Prostate gland (tissue), 2 donors: ENCODE data around the gene CBY3. TPM values are rescaled to one million over a fixed set of nuclear protein-coding genes. Genes with fewer than 3 reads are reported as not detected.
"Not testable (repeated sequence)": the region's sequence is repeated elsewhere in the genome, so short reads cannot be mapped to it uniquely, and the experiment has no call there.

Experiments
- DNase-seq: peaks from one replicate; pipeline ENCODE4 v3.0.0-alpha.2; 2019; ENCODE audit warnings: low spot score
- H3K27ac ChIP-seq, 2 donors: fragments of 200-600 bp; sonication (generic); 2 replicates each; pipeline ENCODE4 v1.5.1; 2017 to 2019
- H3K27me3 ChIP-seq: fragments of 200-600 bp; sonication (generic); replicated peaks from 2 replicates; pipeline ENCODE4 v1.5.1; 2019; ENCODE audit not compliant: insufficient read depth
- H3K36me3 ChIP-seq, 2 donors: fragments of 200-600 bp; sonication (generic); 1 replicate in 1 of 2; 2 replicates in 1 of 2; pipeline versions ENCODE4 v1.5.1 to v1.8.1; 2017 to 2019
- H3K4me1 ChIP-seq: fragments of 200-600 bp; sonication (generic); replicated peaks from 2 replicates; pipeline ENCODE4 v1.5.1; 2019
- H3K4me3 ChIP-seq, 2 donors: fragments of 200-600 bp; sonication (generic); 2 replicates each; pipeline ENCODE4 v1.5.1; 2017 to 2019
- H3K9me3 ChIP-seq: fragments of 200-600 bp; sonication (generic); 2 replicates; pipeline ENCODE4 v1.5.1; 2017
- POLR2A ChIP-seq: fragments of 450-650 bp; IDR thresholded peaks from one replicate; pipeline ENCODE4 v1.6.1; 2016; ENCODE audit warnings: antibody characterized with exemption, mild to moderate bottlenecking
- POLR2AphosphoS5 ChIP-seq: sonication (generic); formaldehyde crosslinking; IDR thresholded peaks from one replicate; pipeline ENCODE4 v1.6.1; 2017; ENCODE audit warnings: antibody characterized with exemption
- WGBS: methylation state at CpG from one replicate; pipeline ENCODE4 v1.1.5; 2018; 5-methylcytosine and 5-hydroxymethylcytosine counted together
- intact Hi-C: fragments of 100-400 bp; cut with DNase I; formaldehyde crosslinking; loops from one replicate; pipeline ENCODE4 v1.14.2; 2022
- total RNA-seq, 2 donors: library from RNA; depleted of rRNA; stranded (reverse); fragments of >200 nt; gene quantifications; one replicate each; pipeline ENCODE4 v1.1.0, GENCODE V29; 2016
- TF ChIP-seq, protein P1 (sequence below), 4 experiments: fragments of 200-600 bp in 2 of 4; fragments of 450-650 bp in 2 of 4; sonication (generic) in 2 of 4; IDR thresholded peaks; 1 replicate in 3 of 4; 2 replicates in 1 of 4; pipeline ENCODE4 v1.5.1; 2016 to 2019; ENCODE audit warnings: antibody characterized with exemption in 4 of 4, mild to moderate bottlenecking in 2 of 4, moderate library complexity in 2 of 4

The CBY3 gene
- total RNA-seq, 2 donors from 2014 or later, result 5.0 TPM; not detected in 1

DNA sequence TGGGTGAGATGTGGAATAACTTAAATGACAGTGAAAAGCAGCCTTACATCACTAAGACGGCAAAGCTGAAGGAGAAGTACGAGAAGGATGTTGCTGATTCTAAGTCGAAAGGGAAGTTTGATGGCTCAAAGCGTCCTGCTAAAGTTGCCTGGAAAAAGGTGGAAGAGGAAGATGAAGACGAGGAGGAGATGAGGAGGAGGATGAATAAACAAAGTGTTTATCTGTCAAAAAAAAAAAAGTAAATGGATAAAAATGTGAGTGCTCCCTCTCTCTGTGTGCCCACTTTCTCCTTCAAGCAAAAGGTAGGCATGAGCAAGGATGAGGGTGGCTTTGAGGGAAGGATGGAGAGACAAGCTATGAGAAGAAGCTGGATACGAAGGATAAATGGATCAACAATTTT, 13.7 kb upstream of the CBY3 start:
- WGBS, result 92% methylated on average over 6 of the region's 6 CpGs
- DNase-seq, result no peak
- Histone ChIP-seq H3K4me1 (no peaks in the 10 kb centered on the region), H3K9me3 (no peaks in the 10 kb centered on the region), H3K27ac (no peak overlapping the region), H3K4me3 (no peak overlapping the region), H3K36me3 (no peaks in the 10 kb centered on the region), H3K27me3 (no peaks in the 10 kb centered on the region)
- intact Hi-C loops, result no loop called here
- TF ChIP-seq, protein P1, sequence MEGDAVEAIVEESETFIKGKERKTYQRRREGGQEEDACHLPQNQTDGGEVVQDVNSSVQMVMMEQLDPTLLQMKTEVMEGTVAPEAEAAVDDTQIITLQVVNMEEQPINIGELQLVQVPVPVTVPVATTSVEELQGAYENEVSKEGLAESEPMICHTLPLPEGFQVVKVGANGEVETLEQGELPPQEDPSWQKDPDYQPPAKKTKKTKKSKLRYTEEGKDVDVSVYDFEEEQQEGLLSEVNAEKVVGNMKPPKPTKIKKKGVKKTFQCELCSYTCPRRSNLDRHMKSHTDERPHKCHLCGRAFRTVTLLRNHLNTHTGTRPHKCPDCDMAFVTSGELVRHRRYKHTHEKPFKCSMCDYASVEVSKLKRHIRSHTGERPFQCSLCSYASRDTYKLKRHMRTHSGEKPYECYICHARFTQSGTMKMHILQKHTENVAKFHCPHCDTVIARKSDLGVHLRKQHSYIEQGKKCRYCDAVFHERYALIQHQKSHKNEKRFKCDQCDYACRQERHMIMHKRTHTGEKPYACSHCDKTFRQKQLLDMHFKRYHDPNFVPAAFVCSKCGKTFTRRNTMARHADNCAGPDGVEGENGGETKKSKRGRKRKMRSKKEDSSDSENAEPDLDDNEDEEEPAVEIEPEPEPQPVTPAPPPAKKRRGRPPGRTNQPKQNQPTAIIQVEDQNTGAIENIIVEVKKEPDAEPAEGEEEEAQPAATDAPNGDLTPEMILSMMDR (IDR thresholded peaks at IDR 0.05), result no peak
- no peak for TF ChIP-seq POLR2A
- no peak for TF ChIP-seq POLR2AphosphoS5

DNA sequence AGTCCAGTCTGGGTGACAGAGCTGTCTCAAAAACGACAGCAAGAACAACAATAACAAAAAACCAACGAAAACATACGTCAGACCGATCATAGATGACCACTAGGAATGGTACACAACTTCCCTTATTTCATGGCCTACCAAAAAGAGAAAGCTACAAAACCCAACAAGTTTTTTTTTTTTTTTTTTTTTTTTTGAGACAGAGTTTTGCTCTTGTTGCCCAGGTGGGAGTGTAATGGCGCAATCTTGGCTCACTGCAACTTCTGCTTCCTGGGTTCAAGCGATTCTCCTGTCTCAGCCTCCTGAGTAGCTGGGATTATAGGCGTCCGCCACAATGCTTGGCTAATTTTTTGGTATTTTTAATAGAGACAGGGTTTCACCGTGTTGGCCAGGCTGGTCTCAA, 8.4 kb upstream of the CBY3 start:
- H3K4me3 ChIP-seq, H3K27me3 ChIP-seq, intact Hi-C loops, H3K36me3 ChIP-seq, DNase-seq, H3K4me1 ChIP-seq, H3K27ac ChIP-seq, H3K9me3 ChIP-seq: not testable (repeated sequence)
- 89% methylated on average over 9 of the region's 9 CpGs for WGBS

DNA sequence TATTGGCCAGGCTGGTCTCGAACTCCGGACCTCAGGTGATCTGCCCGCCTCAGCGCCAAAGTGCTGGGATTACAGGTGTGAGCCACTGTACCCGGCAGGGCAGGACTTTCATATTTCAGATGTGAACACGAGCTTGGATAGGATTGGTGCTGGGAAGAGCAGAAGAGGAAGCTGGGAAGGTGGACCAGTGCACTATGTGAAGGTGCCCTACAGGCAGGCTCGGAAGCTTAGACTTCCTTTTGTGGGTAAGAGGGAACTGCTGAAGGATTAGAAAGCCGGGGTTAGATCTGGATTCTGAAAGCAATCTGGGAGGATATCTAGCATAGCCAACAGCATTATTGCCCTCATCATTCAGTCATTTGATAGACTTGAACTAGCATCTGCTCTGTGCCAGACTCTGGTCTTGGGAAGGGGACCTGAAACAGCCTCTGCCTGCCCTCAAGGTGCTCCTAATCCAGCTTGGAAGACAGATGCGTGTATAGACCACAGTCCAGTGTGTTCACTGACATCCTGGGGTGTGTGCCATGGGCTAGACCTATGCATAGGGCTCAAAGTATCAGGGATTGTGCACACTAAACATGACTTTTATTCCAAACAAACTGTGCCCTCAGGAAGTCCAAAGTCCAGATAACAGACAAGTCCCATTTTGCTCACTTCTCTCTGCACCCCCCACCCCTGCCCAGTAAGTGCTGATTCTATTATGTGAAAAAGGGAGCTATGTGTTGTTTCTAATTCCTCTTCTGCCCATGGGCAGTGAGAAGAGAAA, 637 bp downstream of the CBY3 start:
- intact Hi-C loops, result no loop called here
- no peak for DNase-seq

DNA sequence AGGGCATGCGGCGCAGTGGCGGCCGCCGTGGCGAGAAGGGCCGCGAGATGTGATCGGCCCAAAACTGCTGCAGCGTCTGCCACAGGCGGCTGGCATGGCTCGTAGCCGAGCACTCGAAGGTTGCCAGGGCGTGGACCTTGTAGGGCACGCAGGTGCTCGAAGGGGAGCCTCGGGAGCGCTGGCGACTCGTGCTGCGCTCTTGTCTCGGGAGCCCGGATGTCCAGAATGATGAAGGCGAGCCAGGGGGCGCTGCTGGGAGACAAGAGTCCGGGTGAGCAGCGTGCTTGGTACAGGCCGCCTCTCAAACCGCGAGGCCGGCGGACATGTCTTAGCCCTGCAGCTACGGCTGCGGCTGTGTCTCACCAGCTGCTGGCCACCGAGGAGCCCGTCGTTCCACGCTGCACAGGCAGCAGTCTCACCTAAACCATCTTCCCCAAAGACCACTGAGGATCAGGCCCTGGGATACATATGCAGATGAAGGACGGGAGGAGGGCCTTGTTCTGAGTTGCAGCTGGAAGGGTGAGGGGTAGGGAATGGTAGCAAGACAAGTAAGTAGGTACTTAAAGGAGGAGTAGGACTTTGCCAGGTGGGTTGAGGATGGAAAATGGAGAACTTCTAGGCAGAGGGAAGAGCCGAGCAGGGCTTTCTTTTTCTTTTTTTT, 1.7 kb downstream of the CBY3 start:
- Histone ChIP-seq H3K4me3 (peak overlapping the region; percentile 64 to 79), H3K27ac (peak overlapping the region; percentile 45 to 86), H3K36me3 (no peaks in the 10 kb centered on the region), H3K9me3 (no peaks in the 10 kb centered on the region), H3K27me3 (no peaks in the 10 kb centered on the region), H3K4me1 (peaks cover 4% of the 10 kb centered on the region)
- whole genome bisulfite sequencing, result 18% methylated on average over 41 of the region's 41 CpGs
- peak; percentile 58 for DNase-seq
- TF ChIP-seq, protein P1 (IDR thresholded peaks at IDR 0.05), result peak in 2 of 4 experiments; percentile 19 to 53
- TF ChIP-seq POLR2AphosphoS5, result no peak
- intact Hi-C loops, result loop anchor here (2.0 kb wide), 2 partner anchors 20 to 54 kb away; partner anchors contain the start of genes CANX and MAML1

More for the DNA sequence above, 637 bp downstream of the CBY3 start:
- Histone ChIP-seq H3K27me3 (no peaks in the 10 kb centered on the region), H3K36me3 (no peaks in the 10 kb centered on the region), H3K4me1 (peaks cover 4% of the 10 kb centered on the region), H3K4me3 (no peak overlapping the region), H3K9me3 (no peaks in the 10 kb centered on the region), H3K27ac (no peak overlapping the region)
- TF ChIP-seq, protein P1 (IDR thresholded peaks at IDR 0.05), result no peak
- TF ChIP-seq POLR2AphosphoS5, result no peak
- TF ChIP-seq POLR2A, result no peak
- WGBS, result 94% methylated on average over 9 of the region's 9 CpGs

DNA sequence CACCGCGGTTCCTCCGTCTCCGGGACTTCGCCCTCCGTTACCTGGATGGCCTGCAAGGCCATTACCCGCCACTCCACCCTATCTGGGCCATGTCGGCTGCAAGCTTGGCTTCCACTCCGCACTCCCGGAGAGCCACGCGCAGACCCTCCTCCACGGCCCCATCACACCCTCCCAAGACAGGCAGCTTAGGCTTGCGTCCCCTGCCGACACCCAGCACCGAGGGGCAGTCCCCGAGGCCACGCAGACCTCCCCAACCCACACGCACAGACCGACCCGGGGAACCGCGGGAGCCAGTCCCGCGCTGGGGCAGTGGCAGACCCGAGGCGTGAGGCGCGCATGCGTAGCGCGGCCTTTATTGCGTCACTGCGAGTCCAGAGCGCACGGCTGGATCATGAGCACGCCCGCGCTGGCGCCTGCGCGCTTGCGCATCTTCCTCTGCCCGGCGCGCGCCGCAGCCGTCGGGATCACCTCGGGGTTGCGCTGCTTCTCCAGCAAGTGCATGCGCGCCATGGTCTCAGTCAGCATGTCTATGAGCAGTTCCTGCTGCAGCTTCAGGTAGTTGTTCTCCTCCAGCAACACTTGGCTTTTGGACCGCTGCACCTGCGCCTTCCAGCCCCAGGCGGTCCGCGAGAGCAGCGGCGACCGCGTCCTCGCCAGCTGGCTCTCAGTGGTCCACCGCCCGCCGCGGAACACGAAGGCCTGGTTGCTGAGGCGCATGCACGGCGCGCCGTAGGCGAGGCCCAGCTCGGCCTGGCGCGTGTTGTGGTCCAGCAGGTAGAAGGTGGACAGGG, 2.4 kb downstream of the CBY3 start:
- 1% methylated on average over 75 of the region's 78 CpGs for WGBS
- intact Hi-C loops, result loop anchor here (2.0 kb wide), 2 partner anchors 20 to 54 kb away; partner anchors contain the start of genes CANX and MAML1

More for the DNA sequence above, 2.4 kb downstream of the CBY3 start:
- TF ChIP-seq, protein P1 (IDR thresholded peaks at IDR 0.05), result peak in 1 of 4 experiments; percentile 29
- TF ChIP-seq POLR2AphosphoS5 (peak; percentile 94), POLR2A (peak; percentile 82)
- H3K4me3 ChIP-seq, result peak overlapping the region; percentile 64 to 79
- peak overlapping the region; percentile 86 to 87 for H3K27ac ChIP-seq
- no peaks in the 10 kb centered on the region for H3K27me3 ChIP-seq
- DNase-seq, result peak; percentile 94
- no peaks in the 10 kb centered on the region for H3K9me3 ChIP-seq
- H3K4me1 ChIP-seq, result peaks cover 4% of the 10 kb centered on the region
- no peaks in the 10 kb centered on the region for H3K36me3 ChIP-seq
